ENCODE measurements around the gene CYP2A6.
"Not testable (repeated sequence)": the region's sequence is repeated elsewhere in the genome, so short reads cannot be mapped to it uniquely, and the experiment has no call there.

CYP2A6 gene

DNA sequence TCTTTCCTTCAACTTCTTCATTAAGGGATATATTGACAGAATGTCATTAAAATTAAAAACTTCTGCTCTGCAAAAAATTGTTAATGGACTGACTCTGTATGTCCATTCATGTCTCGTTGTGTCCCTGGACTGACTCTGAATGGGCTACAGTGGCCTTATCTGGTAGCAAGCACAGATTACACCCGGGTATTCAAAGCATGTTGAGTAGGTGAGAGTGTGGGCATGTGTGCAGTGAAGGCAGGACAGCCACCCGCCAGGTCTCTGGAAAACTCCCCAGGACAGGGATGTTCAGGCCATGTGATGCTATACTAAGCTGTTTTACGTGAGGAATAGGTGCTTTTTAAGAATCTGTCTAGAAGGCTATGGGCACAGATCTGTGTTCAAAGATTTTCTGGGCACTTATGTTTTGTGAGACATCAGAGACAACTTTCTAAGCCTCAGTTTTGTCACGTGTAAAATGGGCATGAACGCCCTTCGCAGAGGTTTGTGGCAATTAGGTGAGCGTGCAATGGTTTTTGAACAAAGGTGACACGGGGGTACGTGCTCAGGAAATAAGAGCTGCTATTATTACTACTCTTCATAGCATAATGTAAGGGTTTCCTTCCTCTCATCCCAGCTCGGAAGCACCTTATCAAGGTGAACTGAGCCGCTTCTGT, 7.1 kb downstream of the CYP2A6 start:
- FAIRE-seq = not testable (repeated sequence)

GRCh38 chr19:40842012-40842411, 8.2 kb downstream of the CYP2A6 start:
- FAIRE-seq = not testable (repeated sequence)

- FAIRE-seq = not testable (repeated sequence)
These were observed 11.8 kb downstream of the CYP2A6 start for GRCh38 chr19:40838477-40838876.

- no peak for FAIRE-seq
These were observed 13.4 kb downstream of the CYP2A6 start for GRCh38 chr19:40836754-40837429.

GRCh38 chr19:40833728-40834533, 16.3 kb downstream of the CYP2A6 start:
- not testable (repeated sequence) for FAIRE-seq

GRCh38 chr19:40832431-40832790, 17.8 kb downstream of the CYP2A6 start:
- not testable (repeated sequence) for FAIRE-seq

DNA sequence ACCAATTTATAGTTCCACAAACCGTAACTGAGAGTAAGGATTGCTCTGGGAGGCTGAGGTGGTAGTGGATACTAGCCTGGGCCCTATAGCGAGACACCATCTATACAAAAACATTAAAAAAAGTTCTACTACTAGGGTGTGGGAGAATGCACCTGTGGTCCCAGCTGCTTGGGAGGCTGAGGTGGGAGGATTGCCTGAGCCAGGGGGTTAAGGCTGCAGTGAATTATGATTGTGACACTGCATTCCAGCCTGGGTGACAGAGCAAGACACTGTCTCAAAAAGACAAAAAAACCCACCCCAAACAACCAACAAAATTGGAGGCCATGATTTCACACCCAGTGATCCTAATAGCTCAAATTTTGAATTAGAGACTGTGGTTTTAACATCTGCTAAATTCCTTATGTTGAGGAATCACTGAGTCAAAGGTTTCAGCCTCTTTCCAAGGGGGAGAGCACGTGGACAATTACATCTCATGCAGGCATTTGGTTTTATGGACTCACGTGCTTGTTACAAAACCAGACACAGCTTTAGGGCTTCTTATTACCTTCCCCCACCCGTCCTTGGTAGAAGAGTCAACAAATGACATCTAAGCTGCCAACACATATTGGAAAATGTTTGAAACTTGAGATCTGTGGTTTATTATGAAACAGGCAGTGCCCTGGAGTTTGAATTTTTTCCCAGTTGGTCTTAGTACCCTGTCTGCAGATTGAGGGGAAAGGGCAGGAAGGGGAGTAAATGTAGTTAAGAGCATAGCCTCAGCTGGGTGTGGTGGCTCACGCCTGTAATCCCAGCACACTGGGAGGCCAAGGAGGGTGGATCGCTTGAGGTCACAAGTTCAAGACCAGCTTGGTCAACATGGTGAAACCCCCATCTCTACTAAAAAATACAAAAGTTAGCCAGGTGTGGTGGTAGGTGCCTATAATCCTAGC, 18.5 kb downstream of the CYP2A6 start:
- FAIRE-seq = no peak

GRCh38 chr19:40830741-40831140, 19.5 kb downstream of the CYP2A6 start:
- FAIRE-seq = not testable (repeated sequence)

DNA sequence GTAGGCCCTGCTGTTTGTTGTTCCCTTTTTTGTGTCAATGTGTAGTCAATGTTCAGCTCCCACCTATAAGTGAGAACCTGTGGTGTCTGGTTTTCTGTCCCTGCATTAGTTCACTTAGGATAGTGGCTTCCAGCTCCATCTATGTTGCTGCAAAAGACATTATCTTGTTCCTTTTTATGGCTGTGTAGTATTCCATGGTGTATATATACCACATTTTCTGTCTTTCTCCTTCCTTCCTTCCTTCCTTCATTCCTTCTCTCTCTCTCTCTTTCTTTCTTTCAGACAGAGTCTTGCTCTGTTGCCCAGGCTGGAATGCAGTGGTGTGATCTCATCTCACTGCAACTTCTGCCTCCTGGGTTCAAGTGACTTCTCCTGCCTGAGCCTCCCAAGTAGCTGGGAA, 21.0 kb downstream of the CYP2A6 start:
- FAIRE-seq = no peak

DNA sequence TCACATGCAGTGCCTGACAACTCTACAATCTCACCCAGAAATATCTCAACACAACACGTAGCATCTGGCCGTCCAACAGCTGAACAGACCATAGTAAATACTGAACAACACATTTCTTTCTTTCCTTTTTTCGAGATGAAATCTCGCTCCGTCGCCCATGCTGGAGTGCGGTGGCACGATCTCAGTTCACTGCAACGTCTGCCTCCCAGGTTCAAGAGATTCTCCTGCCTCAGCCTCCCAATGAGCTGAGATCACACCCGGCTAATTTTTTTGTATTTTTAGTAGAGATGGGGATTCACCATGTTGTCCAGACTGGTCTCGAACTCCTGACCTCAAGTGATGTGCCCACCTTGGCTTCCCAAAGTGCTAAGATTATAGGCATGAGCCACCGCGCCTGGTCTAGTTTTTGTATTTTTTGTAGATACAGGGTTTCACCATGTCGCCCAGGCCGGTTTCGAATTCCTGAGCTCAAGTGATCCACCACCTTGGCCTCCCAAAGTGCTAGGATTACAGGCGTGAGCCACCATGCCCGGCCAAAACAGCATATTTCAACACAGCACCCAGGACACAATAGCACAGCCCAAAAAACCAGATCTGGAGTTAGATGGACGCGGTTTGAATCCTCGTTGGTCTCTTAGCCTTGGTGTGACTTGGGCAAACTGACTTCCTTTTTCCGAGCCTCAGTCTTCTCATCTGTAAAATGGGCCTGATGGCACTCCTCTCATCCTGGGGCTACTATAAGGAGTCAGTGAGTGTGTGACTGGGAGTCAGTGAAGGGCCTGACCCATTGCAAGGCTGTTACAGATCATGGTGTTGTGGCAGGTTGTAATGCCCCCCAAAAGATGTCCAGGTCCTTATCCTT, 22.6 kb downstream of the CYP2A6 start:
- no peak for FAIRE-seq

DNA sequence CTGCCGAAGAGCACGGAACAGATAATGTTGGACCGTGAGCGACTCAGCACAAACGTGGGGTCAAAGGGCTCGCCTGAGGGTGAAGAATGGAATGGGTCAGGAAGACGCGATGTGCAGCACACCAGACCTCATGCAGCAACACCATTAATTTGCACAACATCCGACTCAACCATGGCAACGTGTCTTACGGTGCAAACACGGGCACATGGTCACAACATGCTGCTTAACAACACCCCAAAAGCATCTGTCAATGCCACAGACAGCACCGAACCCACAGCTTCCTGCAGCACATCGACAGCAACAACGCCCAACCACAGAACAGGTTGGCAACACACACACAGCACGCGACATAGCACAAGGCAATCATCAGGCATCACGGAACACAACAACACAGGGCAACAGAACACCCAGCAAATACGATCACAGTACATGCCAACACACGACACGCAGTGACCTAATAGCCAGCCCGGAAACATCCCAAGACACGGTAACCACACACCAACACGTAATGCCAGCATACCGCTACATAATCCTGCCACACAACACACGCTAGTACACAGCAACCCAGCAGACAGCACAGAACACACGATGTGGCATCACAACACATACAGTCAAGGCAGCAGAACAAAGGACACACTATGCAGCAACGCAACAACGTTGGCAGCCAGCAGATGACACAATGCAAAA, 23.4 kb downstream of the CYP2A6 start:
- FAIRE-seq = not testable (repeated sequence)

DNA sequence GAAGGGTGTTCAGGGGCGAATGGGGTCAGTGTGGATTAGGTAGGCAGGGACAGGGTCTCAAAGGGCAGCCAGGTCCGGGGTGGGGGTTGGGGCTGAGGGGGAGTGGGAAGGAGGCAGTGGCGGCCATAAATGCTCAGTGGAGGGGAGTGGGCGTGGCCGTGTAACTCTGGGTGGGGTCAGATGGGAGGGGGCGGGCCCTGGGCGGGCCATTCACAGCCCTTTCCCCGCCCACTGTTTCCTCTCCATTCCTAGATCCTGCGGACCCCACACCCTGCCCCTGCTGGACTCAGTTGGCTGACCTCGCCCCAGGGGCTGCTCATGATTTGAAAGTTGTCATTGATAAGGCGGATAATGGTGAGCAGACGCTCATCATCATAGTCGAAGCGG, 23.9 kb downstream of the CYP2A6 start:
- not testable (repeated sequence) for FAIRE-seq

DNA sequence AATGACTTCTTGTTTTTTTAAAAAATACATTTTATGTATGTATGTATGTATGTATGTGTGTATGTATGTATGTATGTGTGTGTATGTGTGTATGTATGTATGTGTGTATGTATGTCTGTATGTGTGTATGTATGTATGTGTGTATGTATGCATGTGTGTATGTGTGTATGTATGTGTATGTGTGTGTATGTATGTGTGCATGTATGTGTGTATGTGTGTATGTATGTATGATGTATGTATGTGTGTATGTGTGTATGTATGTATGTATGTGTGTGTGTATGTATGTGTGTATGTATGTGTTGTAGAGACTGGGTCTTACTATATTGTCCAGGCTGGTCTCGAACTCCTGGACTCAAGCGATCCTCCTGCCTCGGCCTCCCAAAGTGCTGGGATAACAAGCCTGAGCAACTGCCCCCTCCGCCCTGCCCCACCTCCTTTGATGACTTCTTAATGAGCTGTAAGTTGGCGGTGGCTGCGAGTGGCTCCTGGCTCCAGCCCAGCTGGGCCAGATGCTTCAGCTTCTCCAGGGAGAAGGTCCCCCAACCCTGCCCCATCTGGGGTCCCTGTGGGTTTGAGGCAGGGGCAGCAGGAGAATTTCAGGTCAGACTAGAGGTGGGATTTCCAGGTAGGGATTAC, 24.7 kb downstream of the CYP2A6 start:
- FAIRE-seq = not testable (repeated sequence)

GRCh38 chr19:40824916-40825315, 25.3 kb downstream of the CYP2A6 start:
- FAIRE-seq = not testable (repeated sequence)

- FAIRE-seq = not testable (repeated sequence)
These were observed 27.3 kb downstream of the CYP2A6 start for GRCh38 chr19:40822704-40823553.

DNA sequence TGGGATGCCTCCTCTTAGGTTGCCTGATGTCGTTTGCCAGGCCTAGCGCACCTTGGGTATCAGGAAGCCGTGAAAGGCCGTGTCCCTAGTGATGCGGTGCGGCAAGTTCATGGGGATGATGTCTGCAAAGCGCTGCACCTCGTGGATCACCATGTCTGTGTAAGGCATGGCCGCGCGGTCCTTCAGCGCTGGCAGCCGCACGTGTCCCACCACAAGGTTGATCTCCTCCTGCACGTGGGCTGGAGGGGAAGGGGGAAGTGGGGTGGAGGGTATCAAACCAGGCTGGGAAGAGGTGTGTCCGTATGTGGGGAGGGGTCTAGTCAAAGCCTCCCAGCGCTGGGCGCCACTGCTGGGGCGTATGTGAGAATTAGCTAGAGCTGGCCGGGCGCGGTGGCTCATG, 28.1 kb downstream of the CYP2A6 start:
- no peak for FAIRE-seq

DNA sequence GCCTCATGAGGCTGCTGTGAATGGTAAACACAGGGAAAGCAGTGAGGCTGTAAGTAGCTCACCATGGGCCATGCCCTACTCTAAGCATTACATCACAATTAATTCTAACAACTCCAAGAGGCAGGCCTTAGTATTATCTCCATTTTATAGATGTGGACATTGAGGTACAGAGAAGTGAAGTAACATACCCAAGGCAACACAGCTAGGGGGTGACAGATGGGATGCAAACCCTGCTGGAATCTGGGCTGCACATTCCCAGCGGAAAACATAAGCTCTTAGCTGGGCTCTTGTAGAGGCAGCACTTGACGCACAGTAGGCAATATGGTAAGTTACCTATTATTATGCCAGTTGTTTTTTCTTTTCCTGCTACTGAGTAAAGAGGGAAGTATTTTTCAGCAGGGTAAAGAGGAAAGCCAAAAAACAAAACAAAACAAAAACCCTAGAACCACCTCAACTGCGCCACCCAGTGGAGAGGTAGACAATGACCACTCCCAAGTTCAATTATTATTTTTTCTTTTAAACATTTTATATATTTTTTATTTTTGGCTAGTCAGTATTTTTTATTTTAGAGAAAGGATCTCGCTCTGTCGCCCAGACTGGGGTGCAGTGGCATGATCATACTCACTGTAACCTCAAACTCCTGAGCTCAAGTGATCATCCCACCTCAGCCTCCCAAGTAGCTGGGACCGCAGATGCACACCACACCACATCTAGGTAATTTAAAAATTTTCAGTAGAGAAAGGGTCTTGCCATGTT, 30.6 kb downstream of the CYP2A6 start:
- FAIRE-seq = peak; percentile 21
